Activated T-cell treated with anti-CD3 and anti-CD28 coated beads, Interleukin-2, amount 50 U/mL, for 4 hours (primary cell): Measurements from ENCODE around the gene CCDC134. TPM values are rescaled to one million over a fixed set of nuclear protein-coding genes. Genes with fewer than 3 reads are reported as not detected.

Experiments
- ATAC-seq, 2 donors: fragments of 200-7000 bp; cut with Tn5 transposase; one replicate each; pipeline ENCODE4 v1.10.0; 2021
- DNase-seq: peaks from one replicate; pipeline ENCODE4 v3.0.0-alpha.2; 2020
- H3K27me3 Mint-ChIP-seq: one replicate; pipeline ENCODE4 v1.8.0; 2021; ENCODE audit warnings: low read depth, mixed read lengths
- H3K36me3 Mint-ChIP-seq: one replicate; pipeline ENCODE4 v1.8.0; 2022; ENCODE audit warnings: mixed read lengths; ENCODE audit not compliant: insufficient read depth
- H3K4me1 Mint-ChIP-seq: one replicate; pipeline ENCODE4 v1.8.0; 2021; ENCODE audit warnings: low read depth, mixed read lengths
- H3K4me3 Mint-ChIP-seq: one replicate; pipeline ENCODE4 v1.8.0; 2021; ENCODE audit warnings: mild to moderate bottlenecking, moderate library complexity, mixed read lengths
- H3K9me3 Mint-ChIP-seq: one replicate; pipeline ENCODE4 v1.8.0; 2021; ENCODE audit warnings: mixed read lengths
- total RNA-seq, 3 donors: library from RNA; stranded (reverse); gene quantifications; one replicate each; pipeline ENCODE4 v1.2.1, GENCODE V29; 2021

The CCDC134 gene
- 10 to 100 TPM; 16.0 to 20.2 (median 18.4) TPM for total RNA-seq

- Mint-ChIP-seq H3K27me3 (no peaks in the 10 kb centered on the region), H3K9me3 (no peaks in the 10 kb centered on the region), H3K4me3 (peak within 1 kb of the TSS; percentile 96), H3K36me3 (peaks cover 3% of the 10 kb centered on the region), H3K4me1 (peaks cover 38% of the 10 kb centered on the region)
- DNase-seq, result peak; percentile 85
- peak; percentile 98 to 99 for ATAC-seq
Measured at GRCh38 chr22:41800348-41801146, at the start of gene CCDC134. TSS of gene CCDC134 (plus strand) at chr22:41800679. CDS start at chr22:41808891, 8,212 bp downstream.

DNA sequence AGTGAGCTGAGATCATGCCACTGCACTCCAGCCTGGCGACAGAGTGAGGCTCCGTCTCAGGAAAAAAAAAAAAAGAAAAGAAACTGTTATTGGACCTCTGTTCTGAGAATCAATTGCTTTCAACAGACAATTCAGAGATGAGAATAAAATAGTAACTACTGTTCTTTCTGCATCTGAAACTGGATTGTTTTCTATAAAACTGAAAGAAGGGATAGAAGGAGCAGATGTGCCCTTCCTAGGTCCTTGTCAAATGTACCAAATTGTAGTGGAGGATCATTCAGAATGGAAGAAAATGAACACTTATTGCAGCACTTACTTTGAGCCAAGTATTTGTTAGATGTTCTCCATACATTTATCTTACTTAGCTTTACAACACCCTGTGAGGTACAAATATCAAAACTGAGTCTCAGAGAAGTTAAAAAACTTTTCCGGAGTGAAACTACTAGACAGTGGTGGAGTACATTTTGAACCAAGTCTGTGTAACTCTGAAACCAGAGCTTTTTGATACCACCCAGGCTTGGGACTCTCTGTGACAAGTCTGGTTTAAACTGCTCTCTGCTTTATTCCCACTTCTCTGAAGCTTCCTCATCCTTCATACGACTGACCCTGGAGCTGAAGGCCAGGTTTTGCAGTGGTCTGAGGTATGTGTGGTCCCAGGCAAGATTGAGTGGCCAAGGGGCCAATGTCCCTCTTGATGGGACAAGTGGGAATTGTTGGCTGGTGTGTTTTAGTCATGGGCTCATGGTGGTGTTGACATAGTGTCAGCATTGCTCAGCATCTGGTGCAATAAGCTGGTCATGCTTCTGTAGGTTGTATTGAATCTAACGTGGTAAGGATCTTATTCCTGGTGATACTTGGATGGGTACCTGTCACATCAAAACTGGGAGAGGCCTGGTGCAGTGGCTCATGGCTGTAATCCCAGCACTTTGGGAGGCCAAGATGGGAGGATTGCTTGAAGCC is 48.2 kb upstream of the CCDC134 start:
- Mint-ChIP-seq H3K9me3 (no peaks in the 10 kb centered on the region), H3K4me3 (no peak overlapping the region), H3K27me3 (peaks cover 4% of the 10 kb centered on the region), H3K4me1 (peaks cover 3% of the 10 kb centered on the region), H3K36me3 (no peaks in the 10 kb centered on the region)
- no peak for DNase-seq
- peak in 1 of 2 donors; percentile 32 for ATAC-seq

DNA sequence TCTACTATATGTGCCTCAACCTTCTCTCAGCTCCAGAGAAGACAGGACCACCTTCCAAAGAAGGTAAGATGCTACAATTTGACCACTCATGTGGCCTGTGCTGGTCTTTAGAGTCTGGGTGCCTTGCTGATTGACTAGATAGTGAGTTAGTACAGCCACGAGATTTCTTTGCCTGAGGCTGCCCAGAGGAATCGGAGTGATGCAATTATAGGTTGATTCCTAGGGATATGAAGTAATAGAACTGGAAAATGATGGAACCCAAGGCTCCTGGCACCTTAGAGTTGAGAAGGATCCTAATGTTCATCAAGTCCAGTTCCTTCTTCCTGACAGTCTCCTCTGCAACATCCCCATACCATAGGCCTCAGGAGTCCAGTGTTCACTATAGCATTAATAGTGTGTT is 46.5 kb upstream of the CCDC134 start:
- peaks cover 4% of the 10 kb centered on the region for H3K27me3 Mint-ChIP-seq
- no peak overlapping the region for H3K4me3 Mint-ChIP-seq
- DNase-seq, result no peak
- no peak for ATAC-seq
- no peaks in the 10 kb centered on the region for H3K36me3 Mint-ChIP-seq
- H3K9me3 Mint-ChIP-seq, result no peaks in the 10 kb centered on the region
- peaks cover 3% of the 10 kb centered on the region for H3K4me1 Mint-ChIP-seq

DNA sequence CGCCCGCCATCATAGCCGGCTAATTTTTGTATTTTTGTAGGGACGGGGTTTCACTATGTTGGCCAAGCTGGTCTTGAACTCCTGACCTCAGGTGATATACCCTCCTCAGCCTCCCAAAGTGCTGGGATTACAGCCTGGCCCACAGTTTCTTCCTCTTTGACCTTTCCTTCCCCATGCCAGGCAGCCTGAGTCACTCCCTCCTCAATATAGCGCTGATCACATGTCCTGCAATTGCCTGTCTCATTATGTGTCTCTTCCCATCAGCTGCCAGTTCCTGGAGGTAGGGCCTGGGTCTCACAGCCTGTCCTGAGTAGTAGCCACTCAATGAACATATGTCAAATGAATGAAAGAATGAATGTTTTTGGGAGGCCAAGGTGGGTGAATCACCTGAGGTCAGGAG is 43.0 kb upstream of the CCDC134 start:
- no peak for ATAC-seq
- peaks cover 2% of the 10 kb centered on the region for H3K4me1 Mint-ChIP-seq
- no peak for DNase-seq

DNA sequence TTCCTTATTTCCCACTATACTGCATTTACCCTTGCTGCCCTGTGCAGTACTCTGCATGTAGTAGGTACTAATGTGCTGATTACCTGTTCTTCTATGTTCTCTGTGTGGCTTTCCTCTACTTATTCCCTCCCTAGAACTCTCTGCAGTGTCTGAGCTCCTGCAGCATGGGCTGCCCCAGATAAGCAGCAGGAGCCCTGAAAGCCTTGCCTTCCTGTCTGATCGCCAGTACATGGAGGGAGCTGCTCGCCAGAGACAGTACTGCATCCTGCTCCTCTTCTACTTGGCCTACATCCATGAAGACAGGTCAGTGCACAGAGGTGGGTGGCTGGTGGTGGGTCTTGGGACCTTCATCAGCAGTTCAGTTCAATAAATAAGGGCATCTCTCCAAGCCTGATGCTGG is 42.2 kb upstream of the CCDC134 start:
- no peak for ATAC-seq
- H3K9me3 Mint-ChIP-seq, result no peaks in the 10 kb centered on the region
- peaks cover 2% of the 10 kb centered on the region for H3K36me3 Mint-ChIP-seq

More for the DNA sequence above, 43.0 kb upstream of the CCDC134 start:
- Mint-ChIP-seq H3K27me3 (no peaks in the 10 kb centered on the region), H3K4me3 (no peak overlapping the region), H3K9me3 (no peaks in the 10 kb centered on the region), H3K36me3 (peaks cover 2% of the 10 kb centered on the region)

GRCh38 chr22:41762980-41763779 is 37.3 kb upstream of the CCDC134 start:
- Mint-ChIP-seq H3K4me1 (peaks cover 3% of the 10 kb centered on the region), H3K9me3 (no peaks in the 10 kb centered on the region), H3K27me3 (no peaks in the 10 kb centered on the region), H3K36me3 (peaks cover 2% of the 10 kb centered on the region), H3K4me3 (no peak overlapping the region)
- DNase-seq, result no peak
- peak in 1 of 2 donors; percentile 34 for ATAC-seq

More for the DNA sequence above, 42.2 kb upstream of the CCDC134 start:
- no peaks in the 10 kb centered on the region for H3K4me1 Mint-ChIP-seq
- no peaks in the 10 kb centered on the region for H3K27me3 Mint-ChIP-seq
- no peak overlapping the region for H3K4me3 Mint-ChIP-seq
- no peak for DNase-seq

GRCh38 chr22:41766476-41766875 is 34.0 kb upstream of the CCDC134 start:
- DNase-seq (no peak), ATAC-seq (no peak)
- Mint-ChIP-seq H3K4me1 (peaks cover 5% of the 10 kb centered on the region), H3K36me3 (peaks cover 2% of the 10 kb centered on the region), H3K9me3 (no peaks in the 10 kb centered on the region), H3K4me3 (no peak overlapping the region), H3K27me3 (no peaks in the 10 kb centered on the region)

- ATAC-seq (peak; percentile 77 to 81), DNase-seq (no peak)
- H3K4me1 Mint-ChIP-seq, result peaks cover 5% of the 10 kb centered on the region
- H3K36me3 Mint-ChIP-seq, result no peaks in the 10 kb centered on the region
- H3K9me3 Mint-ChIP-seq, result no peaks in the 10 kb centered on the region
- H3K27me3 Mint-ChIP-seq, result no peaks in the 10 kb centered on the region
- H3K4me3 Mint-ChIP-seq, result no peak overlapping the region
Measured at GRCh38 chr22:41768430-41768829, 32.0 kb upstream of the CCDC134 start.

GRCh38 chr22:41770715-41771468 is 29.6 kb upstream of the CCDC134 start:
- Mint-ChIP-seq H3K4me1 (peaks cover 5% of the 10 kb centered on the region), H3K27me3 (no peaks in the 10 kb centered on the region), H3K9me3 (no peaks in the 10 kb centered on the region), H3K36me3 (no peaks in the 10 kb centered on the region), H3K4me3 (no peak overlapping the region)
- DNase-seq (no peak), ATAC-seq (peak in 1 of 2 donors; percentile 62)

GRCh38 chr22:41772198-41772597 is 28.3 kb upstream of the CCDC134 start:
- no peak overlapping the region for H3K4me3 Mint-ChIP-seq
- no peaks in the 10 kb centered on the region for H3K27me3 Mint-ChIP-seq
- H3K36me3 Mint-ChIP-seq, result no peaks in the 10 kb centered on the region
- DNase-seq, result no peak
- peaks cover 5% of the 10 kb centered on the region for H3K4me1 Mint-ChIP-seq
- H3K9me3 Mint-ChIP-seq, result no peaks in the 10 kb centered on the region
- ATAC-seq, result no peak

- no peak for ATAC-seq
Measured at GRCh38 chr22:41772645-41773044, 27.8 kb upstream of the CCDC134 start.

DNA sequence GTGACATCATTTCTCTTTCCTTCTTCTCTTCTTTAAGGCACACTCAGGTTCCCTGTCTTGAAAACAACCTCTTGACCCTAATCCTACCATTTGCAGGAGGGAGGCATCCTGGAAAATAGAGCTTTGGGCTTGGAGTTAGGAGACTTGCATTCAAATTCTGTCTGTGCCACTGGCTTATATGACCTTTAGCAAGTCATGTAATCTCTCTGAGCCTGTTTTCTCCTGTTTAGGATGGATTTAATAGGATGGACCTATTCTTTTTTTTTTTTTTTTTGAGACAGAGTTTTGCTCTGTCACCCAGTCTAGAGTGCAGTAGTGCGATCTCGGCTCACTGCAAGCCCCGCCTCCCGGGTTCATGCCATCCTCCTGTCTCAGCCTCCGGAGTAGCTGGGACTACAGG is 25.1 kb upstream of the CCDC134 start:
- no peaks in the 10 kb centered on the region for H3K36me3 Mint-ChIP-seq
- no peaks in the 10 kb centered on the region for H3K27me3 Mint-ChIP-seq
- ATAC-seq, result no peak
- no peaks in the 10 kb centered on the region for H3K9me3 Mint-ChIP-seq
- peaks cover 16% of the 10 kb centered on the region for H3K4me1 Mint-ChIP-seq
- DNase-seq, result no peak
- H3K4me3 Mint-ChIP-seq, result no peak overlapping the region

More at GRCh38 chr22:41772645-41773044, 27.8 kb upstream of the CCDC134 start:
- Mint-ChIP-seq H3K4me1 (peaks cover 5% of the 10 kb centered on the region), H3K27me3 (no peaks in the 10 kb centered on the region), H3K4me3 (no peak overlapping the region), H3K36me3 (no peaks in the 10 kb centered on the region), H3K9me3 (no peaks in the 10 kb centered on the region)
- no peak for DNase-seq

GRCh38 chr22:41775976-41776375 is 24.5 kb upstream of the CCDC134 start:
- no peaks in the 10 kb centered on the region for H3K36me3 Mint-ChIP-seq
- H3K4me3 Mint-ChIP-seq, result no peak overlapping the region
- no peak for ATAC-seq

More at GRCh38 chr22:41775976-41776375, 24.5 kb upstream of the CCDC134 start:
- Mint-ChIP-seq H3K4me1 (peaks cover 23% of the 10 kb centered on the region), H3K27me3 (no peaks in the 10 kb centered on the region), H3K9me3 (no peaks in the 10 kb centered on the region)
- DNase-seq, result no peak
